ENCODE data around the gene DDTL.
"Not testable (repeated sequence)": the region's sequence is repeated elsewhere in the genome, so short reads cannot be mapped to it uniquely, and the experiment has no call there.

DNA sequence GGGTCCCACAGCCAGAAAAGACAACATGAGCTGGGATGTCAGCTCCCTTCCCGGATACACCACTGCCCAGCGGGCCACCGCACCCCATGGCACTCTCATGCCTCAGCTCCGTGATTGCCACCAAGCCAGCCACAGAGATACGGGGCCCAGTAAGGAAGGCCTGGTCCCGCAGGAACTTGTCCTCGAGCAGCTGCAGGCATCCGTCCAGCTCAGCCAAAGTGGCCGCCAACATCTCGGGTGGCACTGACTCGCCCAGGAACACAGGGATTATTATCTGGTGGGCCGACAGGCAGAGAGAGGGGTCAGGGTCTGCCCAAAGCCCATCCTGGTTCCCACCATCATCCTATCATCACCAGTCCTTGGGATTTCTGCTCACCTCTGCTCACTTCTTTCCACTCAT, 10.6 kb downstream of the DDTL start:
- TF ChIP-seq, protein P1, sequence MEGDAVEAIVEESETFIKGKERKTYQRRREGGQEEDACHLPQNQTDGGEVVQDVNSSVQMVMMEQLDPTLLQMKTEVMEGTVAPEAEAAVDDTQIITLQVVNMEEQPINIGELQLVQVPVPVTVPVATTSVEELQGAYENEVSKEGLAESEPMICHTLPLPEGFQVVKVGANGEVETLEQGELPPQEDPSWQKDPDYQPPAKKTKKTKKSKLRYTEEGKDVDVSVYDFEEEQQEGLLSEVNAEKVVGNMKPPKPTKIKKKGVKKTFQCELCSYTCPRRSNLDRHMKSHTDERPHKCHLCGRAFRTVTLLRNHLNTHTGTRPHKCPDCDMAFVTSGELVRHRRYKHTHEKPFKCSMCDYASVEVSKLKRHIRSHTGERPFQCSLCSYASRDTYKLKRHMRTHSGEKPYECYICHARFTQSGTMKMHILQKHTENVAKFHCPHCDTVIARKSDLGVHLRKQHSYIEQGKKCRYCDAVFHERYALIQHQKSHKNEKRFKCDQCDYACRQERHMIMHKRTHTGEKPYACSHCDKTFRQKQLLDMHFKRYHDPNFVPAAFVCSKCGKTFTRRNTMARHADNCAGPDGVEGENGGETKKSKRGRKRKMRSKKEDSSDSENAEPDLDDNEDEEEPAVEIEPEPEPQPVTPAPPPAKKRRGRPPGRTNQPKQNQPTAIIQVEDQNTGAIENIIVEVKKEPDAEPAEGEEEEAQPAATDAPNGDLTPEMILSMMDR (IDR thresholded peaks at IDR 0.05) = not testable (repeated sequence)
- not testable (repeated sequence) for TF ChIP-seq POLR2A (IDR thresholded peaks at IDR 0.05)

All from upper lobe of left lung (tissue), 4 donors.